ENCODE measurements around the gene LTBR. TPM values are rescaled to one million over a fixed set of nuclear protein-coding genes. Genes with fewer than 3 reads are reported as not detected.

LTBR gene
- total and polyA plus RNA-seq, 10 of the 15 experiments (the other 5 are each of a cell fraction or from before 2014, with no cell fraction given): 0.24 to 0.44 TPM; not detected in 8

DNA sequence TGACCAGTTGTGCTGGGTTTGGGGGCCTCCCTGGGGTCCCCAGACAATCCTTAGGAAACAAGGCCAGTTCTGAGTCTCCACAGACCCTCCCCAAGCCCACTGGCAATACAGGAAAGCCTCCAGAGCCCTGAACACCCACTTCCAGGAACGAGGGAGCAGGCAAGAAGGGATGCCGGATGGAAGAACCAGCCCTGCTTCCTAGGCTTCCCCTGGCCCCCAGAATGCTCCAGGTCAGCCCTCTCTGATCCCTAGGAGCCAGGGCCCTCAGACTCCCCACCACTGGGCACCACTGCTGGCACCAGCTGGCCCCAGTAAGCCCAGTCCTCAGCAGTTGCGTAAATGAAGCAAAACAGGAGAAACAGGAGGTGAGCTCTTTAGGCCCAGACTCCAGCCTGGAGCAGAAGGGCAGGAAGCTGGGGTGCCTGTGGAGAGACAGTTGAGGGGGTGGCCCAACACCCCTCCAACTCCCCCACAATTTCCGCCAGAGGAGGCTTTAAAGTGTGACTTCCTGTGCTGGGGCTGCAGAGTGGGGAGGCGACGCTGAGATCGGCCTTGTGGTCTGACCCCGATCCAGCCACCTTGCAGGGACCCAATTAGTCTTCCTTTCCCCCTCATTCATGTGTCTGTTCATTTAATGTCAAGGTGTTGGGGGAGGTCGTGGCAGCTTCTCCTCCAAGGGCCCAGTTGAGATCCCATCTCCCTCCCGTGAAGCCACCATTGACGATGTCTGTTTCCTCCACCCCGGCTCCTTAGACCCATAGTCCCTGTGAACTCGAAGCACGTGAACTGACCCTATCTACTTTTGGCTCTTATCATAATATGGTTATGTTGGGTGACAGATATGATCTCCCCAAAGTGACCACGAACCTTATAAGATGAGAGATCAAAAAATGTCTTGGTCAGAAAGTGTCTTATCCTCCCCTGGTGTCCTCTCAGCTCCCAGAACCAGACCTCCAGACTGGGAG, 46.8 kb upstream of the LTBR start (continued):
- TF ChIP-seq, protein P1, sequence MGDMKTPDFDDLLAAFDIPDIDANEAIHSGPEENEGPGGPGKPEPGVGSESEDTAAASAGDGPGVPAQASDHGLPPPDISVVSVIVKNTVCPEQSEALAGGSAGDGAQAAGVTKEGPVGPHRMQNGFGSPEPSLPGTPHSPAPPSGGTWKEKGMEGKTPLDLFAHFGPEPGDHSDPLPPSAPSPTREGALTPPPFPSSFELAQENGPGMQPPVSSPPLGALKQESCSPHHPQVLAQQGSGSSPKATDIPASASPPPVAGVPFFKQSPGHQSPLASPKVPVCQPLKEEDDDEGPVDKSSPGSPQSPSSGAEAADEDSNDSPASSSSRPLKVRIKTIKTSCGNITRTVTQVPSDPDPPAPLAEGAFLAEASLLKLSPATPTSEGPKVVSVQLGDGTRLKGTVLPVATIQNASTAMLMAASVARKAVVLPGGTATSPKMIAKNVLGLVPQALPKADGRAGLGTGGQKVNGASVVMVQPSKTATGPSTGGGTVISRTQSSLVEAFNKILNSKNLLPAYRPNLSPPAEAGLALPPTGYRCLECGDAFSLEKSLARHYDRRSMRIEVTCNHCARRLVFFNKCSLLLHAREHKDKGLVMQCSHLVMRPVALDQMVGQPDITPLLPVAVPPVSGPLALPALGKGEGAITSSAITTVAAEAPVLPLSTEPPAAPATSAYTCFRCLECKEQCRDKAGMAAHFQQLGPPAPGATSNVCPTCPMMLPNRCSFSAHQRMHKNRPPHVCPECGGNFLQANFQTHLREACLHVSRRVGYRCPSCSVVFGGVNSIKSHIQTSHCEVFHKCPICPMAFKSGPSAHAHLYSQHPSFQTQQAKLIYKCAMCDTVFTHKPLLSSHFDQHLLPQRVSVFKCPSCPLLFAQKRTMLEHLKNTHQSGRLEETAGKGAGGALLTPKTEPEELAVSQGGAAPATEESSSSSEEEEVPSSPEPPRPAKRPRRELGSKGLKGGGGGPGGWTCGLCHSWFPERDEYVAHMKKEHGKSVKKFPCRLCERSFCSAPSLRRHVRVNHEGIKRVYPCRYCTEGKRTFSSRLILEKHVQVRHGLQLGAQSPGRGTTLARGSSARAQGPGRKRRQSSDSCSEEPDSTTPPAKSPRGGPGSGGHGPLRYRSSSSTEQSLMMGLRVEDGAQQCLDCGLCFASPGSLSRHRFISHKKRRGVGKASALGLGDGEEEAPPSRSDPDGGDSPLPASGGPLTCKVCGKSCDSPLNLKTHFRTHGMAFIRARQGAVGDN (IDR thresholded peaks at IDR 0.05): peak; percentile 79
- TF ChIP-seq, protein P2, sequence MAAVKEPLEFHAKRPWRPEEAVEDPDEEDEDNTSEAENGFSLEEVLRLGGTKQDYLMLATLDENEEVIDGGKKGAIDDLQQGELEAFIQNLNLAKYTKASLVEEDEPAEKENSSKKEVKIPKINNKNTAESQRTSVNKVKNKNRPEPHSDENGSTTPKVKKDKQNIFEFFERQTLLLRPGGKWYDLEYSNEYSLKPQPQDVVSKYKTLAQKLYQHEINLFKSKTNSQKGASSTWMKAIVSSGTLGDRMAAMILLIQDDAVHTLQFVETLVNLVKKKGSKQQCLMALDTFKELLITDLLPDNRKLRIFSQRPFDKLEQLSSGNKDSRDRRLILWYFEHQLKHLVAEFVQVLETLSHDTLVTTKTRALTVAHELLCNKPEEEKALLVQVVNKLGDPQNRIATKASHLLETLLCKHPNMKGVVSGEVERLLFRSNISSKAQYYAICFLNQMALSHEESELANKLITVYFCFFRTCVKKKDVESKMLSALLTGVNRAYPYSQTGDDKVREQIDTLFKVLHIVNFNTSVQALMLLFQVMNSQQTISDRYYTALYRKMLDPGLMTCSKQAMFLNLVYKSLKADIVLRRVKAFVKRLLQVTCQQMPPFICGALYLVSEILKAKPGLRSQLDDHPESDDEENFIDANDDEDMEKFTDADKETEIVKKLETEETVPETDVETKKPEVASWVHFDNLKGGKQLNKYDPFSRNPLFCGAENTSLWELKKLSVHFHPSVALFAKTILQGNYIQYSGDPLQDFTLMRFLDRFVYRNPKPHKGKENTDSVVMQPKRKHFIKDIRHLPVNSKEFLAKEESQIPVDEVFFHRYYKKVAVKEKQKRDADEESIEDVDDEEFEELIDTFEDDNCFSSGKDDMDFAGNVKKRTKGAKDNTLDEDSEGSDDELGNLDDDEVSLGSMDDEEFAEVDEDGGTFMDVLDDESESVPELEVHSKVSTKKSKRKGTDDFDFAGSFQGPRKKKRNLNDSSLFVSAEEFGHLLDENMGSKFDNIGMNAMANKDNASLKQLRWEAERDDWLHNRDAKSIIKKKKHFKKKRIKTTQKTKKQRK (IDR thresholded peaks at IDR 0.05; ENCODE audit: low read depth, low read length): no peak
- TF ChIP-seq EED (IDR thresholded peaks at IDR 0.05; ENCODE audit: low read depth): peak; percentile 42; the same call in 1 of the 2 replicates
- 0 out of 2 replicates have a peak, but pooled peaks have one; percentile 17 for TF ChIP-seq CHD2 (IDR thresholded peaks at IDR 0.05; ENCODE audit: borderline replicate concordance, low read depth, low read length)
- TF ChIP-seq NFXL1 (IDR thresholded peaks at IDR 0.05; ENCODE audit: borderline replicate concordance): no peak
- peak; percentile 67 for TF ChIP-seq ATF7 (IDR thresholded peaks at IDR 0.05; ENCODE audit: low read depth)
- peak; percentile 61; the same call in 1 of the 2 replicates for TF ChIP-seq GABPA (IDR thresholded peaks at IDR 0.05; ENCODE audit: low read depth)
- 0 out of 3 replicates have a peak, but pooled peaks have one; percentile 15 for TF ChIP-seq POU2F2 (IDR thresholded peaks at IDR 0.05; ENCODE audit: borderline replicate concordance, low read depth, low read length)
- peak; percentile 37 to 40; a peak in 1 of 4 replicates for TF ChIP-seq IKZF2 (IDR thresholded peaks at IDR 0.05)
- peak; percentile 70 for TF ChIP-seq RUNX3 (IDR thresholded peaks at IDR 0.05; ENCODE audit: low read length)
- peak; percentile 68; the same call in 1 of the 2 replicates for TF ChIP-seq GATAD2B (conservative IDR thresholded peaks at IDR 0.05; ENCODE audit: low read depth)
- TF ChIP-seq LARP7 (IDR thresholded peaks at IDR 0.05): 0 out of 2 replicates have a peak, but pooled peaks have one; percentile 42
- TF ChIP-seq NR2F1 (conservative IDR thresholded peaks at IDR 0.05): peak; percentile 84
- TF ChIP-seq POLR2A (IDR thresholded peaks at IDR 0.05; ENCODE audit: low read depth, low read length): peak; percentile 41
- peak; percentile 81 for TF ChIP-seq IKZF1 (conservative IDR thresholded peaks at IDR 0.05)
- TF ChIP-seq ETV6 (conservative IDR thresholded peaks at IDR 0.05 in 1 of 2, IDR thresholded peaks at IDR 0.05 in 1 of 2; ENCODE audit: borderline replicate concordance in 1 of 2, low read depth in 1 of 2): peak in 1 of 2 experiments; percentile 69; a peak in 2 of 4 replicates

Measured in GM12878 (cell line).